K562 (cell line): Measurements from ENCODE around the gene FAM227B. TPM values are rescaled to one million over a fixed set of nuclear protein-coding genes. Genes with fewer than 3 reads are reported as not detected.

Experiments
- DIDO1 ChIP-seq: fragments of 450-650 bp; IDR thresholded peaks from 2 replicates; pipeline ENCODE4 v1.6.1; 2016; ENCODE audit warnings: low read depth, missing biosample characterization, missing genetic modification characterization
- ELF4 ChIP-seq: fragments of 450-650 bp; formaldehyde crosslinking; IDR thresholded peaks from 2 replicates; pipeline ENCODE4 v1.4.0; 2022; ENCODE audit warnings: missing genetic modification characterization
- HOXB6 ChIP-seq: fragments of 250-450 bp; sonication (Bioruptor Pico); IDR thresholded peaks from 2 replicates; pipeline ENCODE4 v1.5.1; 2022; ENCODE audit warnings: mild to moderate bottlenecking, borderline replicate concordance
- LARP7 ChIP-seq: fragments of 450-650 bp; IDR thresholded peaks from 2 replicates; pipeline ENCODE4 v1.6.1; 2016
- MECOM ChIP-seq: fragments of 250-450 bp; sonication (Bioruptor Pico); IDR thresholded peaks from 2 replicates; pipeline ENCODE4 v1.8.0; 2022; ENCODE audit warnings: inconsistent platforms
- MNT ChIP-seq, 2 experiments: fragments of 450-650 bp; conservative IDR thresholded peaks; 2 replicates each; pipeline ENCODE4 v1.6.1; 2017; ENCODE audit warnings: mild to moderate bottlenecking in 2 of 2, moderate library complexity in 2 of 2
- NFE2L1 ChIP-seq: fragments of 450-650 bp; IDR thresholded peaks from 2 replicates; pipeline ENCODE4 v1.6.1; 2016; ENCODE audit warnings: missing genetic modification characterization, low read depth, mild to moderate bottlenecking, missing compliant biosample characterization, moderate library complexity, borderline replicate concordance
- NFYB ChIP-seq: IDR thresholded peaks from 2 replicates; pipeline ENCODE4 v1.6.1; 2011; ENCODE audit warnings: mild to moderate bottlenecking, moderate library complexity; ENCODE audit not compliant: insufficient read length; ENCODE audit errors: extremely low read depth
- PHB2 ChIP-seq: fragments of 450-650 bp; IDR thresholded peaks from 2 replicates; pipeline ENCODE4 v1.6.1; 2017; ENCODE audit warnings: low read depth
- POLR2A ChIP-seq: fragments of 450-650 bp; conservative IDR thresholded peaks from 2 replicates; pipeline ENCODE4 v1.6.1; 2016
- SIX5 ChIP-seq, 2 experiments: IDR thresholded peaks; 2 replicates each; pipeline ENCODE4 v1.6.1; 2011; ENCODE audit warnings: low read length in 2 of 2, borderline replicate concordance in 1 of 2, low read depth in 1 of 2, mild to moderate bottlenecking in 1 of 2, moderate library complexity in 1 of 2; ENCODE audit not compliant: insufficient read depth in 1 of 2
- ZBTB17 ChIP-seq: fragments of 450-650 bp; formaldehyde crosslinking; IDR thresholded peaks from 2 replicates; pipeline ENCODE4 v1.4.0; 2020; ENCODE audit warnings: mild to moderate bottlenecking
- ZNF174 ChIP-seq: fragments of 250-450 bp; sonication (Bioruptor Pico); IDR thresholded peaks from 2 replicates; pipeline ENCODE4 v1.4.0; 2020; ENCODE audit warnings: mild to moderate bottlenecking
- ZNF232 ChIP-seq: sonication (generic); formaldehyde crosslinking; IDR thresholded peaks from 2 replicates; pipeline ENCODE4 v1.8.0; 2022; ENCODE audit warnings: mild to moderate bottlenecking, missing genetic modification reagents
- ZNF408 ChIP-seq: fragments of 250-450 bp; sonication (Bioruptor Pico); IDR thresholded peaks from 2 replicates; pipeline ENCODE4 v1.4.0; 2020; ENCODE audit warnings: low read depth, mild to moderate bottlenecking, moderate library complexity
- ZNF445 ChIP-seq: fragments of 250-450 bp; sonication (Bioruptor Pico); IDR thresholded peaks from 2 replicates; pipeline ENCODE4 v1.4.0; 2020; ENCODE audit warnings: low read depth, mild to moderate bottlenecking, moderate library complexity
- polyA plus RNA-seq, 8 experiments: library from polyadenylated mRNA; depleted of rRNA in 4 of 8; stranded (reverse) in 5 of 8; unstranded in 3 of 8; fragments of >200 nt; fragmentation: Nextera tagmentation in 2 of 8; fragmentation: Illumina TruSeq in 1 of 8; extraction: Ambion mirVana in 2 of 8; extraction: Trizol in 1 of 8; gene quantifications; 2 replicates each; pipeline versions ENCODE4 v1.2.1 to v1.2.3, GENCODE V29; 2011 to 2014; ENCODE audit warnings: inconsistent platforms in 1 of 8, missing spikeins in 1 of 8
- total RNA-seq, 7 experiments: library from RNA; depleted of rRNA in 6 of 7; stranded (reverse); fragments of >200 nt in 6 of 7; fragmentation: Illumina TruSeq in 2 of 7; extraction: Trizol in 2 of 7; gene quantifications; 2 replicates each; pipeline versions ENCODE4 v1.2.1 to v1.2.3, GENCODE V29; 2011 to 2021; ENCODE audit warnings: low replicate concordance in 1 of 7
- TF ChIP-seq, protein P1 (sequence below): fragments of 450-650 bp; IDR thresholded peaks from 2 replicates; pipeline ENCODE4 v1.6.1; 2017; ENCODE audit warnings: antibody characterized with exemption
- TF ChIP-seq, protein P2 (sequence below): sonication (generic); formaldehyde crosslinking; IDR thresholded peaks from 2 replicates; pipeline ENCODE4 v1.8.1; 2023; ENCODE audit warnings: mild to moderate bottlenecking, missing genetic modification reagents
- TF ChIP-seq, protein P3 (sequence below): sonication (generic); formaldehyde crosslinking; IDR thresholded peaks from 2 replicates; pipeline ENCODE4 v1.9.0; 2022; ENCODE audit warnings: mild to moderate bottlenecking, missing genetic modification reagents
- TF ChIP-seq, protein P4 (sequence below): sonication (generic); formaldehyde crosslinking; IDR thresholded peaks from 2 replicates; pipeline ENCODE4 v1.8.0; 2022; ENCODE audit warnings: missing genetic modification reagents, mild to moderate bottlenecking, moderate library complexity, borderline replicate concordance
- TF ChIP-seq, protein P5 (sequence below): sonication (generic); formaldehyde crosslinking; IDR thresholded peaks from 2 replicates; pipeline ENCODE4 v1.8.0; 2022; ENCODE audit warnings: mild to moderate bottlenecking, missing genetic modification reagents, borderline replicate concordance

FAM227B gene
- total and polyA plus RNA-seq, 9 of the 15 experiments (the other 6 are each of a cell fraction or from before 2014, with no cell fraction given) = 5.1 to 12.5 (median 11.2) TPM

DNA sequence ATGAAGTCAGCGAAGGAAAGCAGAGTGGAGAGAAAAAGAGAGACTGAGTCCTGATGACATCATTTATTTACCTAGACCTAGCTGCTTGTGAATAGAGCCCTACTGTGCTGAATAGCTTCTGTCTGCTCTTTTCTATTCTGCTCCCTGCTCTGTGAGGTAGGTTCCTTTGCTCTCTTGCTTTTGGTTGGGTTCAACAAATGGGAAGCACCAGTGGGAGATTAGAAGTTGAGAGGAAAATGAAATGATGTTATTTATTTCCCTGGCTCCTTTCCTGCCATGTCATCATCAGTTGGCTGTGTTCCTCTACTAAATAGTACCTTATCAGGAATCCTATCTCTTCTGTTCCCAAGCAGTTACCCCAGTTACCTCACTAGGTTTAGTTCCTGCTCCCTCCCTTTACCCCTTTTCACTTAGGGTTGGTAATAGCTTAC is 23.8 kb upstream of the FAM227B start (continued):
- TF ChIP-seq, protein P1, sequence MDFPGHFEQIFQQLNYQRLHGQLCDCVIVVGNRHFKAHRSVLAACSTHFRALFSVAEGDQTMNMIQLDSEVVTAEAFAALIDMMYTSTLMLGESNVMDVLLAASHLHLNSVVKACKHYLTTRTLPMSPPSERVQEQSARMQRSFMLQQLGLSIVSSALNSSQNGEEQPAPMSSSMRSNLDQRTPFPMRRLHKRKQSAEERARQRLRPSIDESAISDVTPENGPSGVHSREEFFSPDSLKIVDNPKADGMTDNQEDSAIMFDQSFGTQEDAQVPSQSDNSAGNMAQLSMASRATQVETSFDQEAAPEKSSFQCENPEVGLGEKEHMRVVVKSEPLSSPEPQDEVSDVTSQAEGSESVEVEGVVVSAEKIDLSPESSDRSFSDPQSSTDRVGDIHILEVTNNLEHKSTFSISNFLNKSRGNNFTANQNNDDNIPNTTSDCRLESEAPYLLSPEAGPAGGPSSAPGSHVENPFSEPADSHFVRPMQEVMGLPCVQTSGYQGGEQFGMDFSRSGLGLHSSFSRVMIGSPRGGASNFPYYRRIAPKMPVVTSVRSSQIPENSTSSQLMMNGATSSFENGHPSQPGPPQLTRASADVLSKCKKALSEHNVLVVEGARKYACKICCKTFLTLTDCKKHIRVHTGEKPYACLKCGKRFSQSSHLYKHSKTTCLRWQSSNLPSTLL = no peak
- no peak for TF ChIP-seq ZNF408 (CRISPR knock-in tag)
- TF ChIP-seq ZNF232 (CRISPR knock-in tag) = no peak
- TF ChIP-seq ZNF174 (CRISPR knock-in tag) = no peak
- TF ChIP-seq, protein P2, sequence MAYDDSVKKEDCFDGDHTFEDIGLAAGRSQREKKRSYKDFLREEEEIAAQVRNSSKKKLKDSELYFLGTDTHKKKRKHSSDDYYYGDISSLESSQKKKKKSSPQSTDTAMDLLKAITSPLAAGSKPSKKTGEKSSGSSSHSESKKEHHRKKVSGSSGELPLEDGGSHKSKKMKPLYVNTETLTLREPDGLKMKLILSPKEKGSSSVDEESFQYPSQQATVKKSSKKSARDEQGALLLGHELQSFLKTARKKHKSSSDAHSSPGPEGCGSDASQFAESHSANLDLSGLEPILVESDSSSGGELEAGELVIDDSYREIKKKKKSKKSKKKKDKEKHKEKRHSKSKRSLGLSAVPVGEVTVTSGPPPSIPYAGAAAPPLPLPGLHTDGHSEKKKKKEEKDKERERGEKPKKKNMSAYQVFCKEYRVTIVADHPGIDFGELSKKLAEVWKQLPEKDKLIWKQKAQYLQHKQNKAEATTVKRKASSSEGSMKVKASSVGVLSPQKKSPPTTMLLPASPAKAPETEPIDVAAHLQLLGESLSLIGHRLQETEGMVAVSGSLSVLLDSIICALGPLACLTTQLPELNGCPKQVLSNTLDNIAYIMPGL = no peak
- no peak for TF ChIP-seq NFYB
- TF ChIP-seq HOXB6 (CRISPR knock-in tag) = no peak
- no peak for TF ChIP-seq DIDO1
- TF ChIP-seq PHB2 = no peak
- no peak for TF ChIP-seq MECOM (CRISPR knock-in tag)
- TF ChIP-seq LARP7 = no peak
- no peak for TF ChIP-seq ZBTB17 (CRISPR knock-in tag)
- TF ChIP-seq ELF4 (CRISPR knock-in tag) = no peak
- TF ChIP-seq POLR2A = 0 out of 2 replicates have a peak, but pooled peaks have one; percentile 28
- no peak for TF ChIP-seq MNT (conservative IDR thresholded peaks at IDR 0.05)
- no peak for TF ChIP-seq SIX5 (IDR thresholded peaks at IDR 0.05; ENCODE audit: borderline replicate concordance in 1 of 2, insufficient read depth in 1 of 2, low read depth in 1 of 2, low read length in 2 of 2)
- TF ChIP-seq, protein P3, sequence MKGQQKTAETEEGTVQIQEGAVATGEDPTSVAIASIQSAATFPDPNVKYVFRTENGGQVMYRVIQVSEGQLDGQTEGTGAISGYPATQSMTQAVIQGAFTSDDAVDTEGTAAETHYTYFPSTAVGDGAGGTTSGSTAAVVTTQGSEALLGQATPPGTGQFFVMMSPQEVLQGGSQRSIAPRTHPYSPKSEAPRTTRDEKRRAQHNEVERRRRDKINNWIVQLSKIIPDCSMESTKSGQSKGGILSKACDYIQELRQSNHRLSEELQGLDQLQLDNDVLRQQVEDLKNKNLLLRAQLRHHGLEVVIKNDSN = no peak
- TF ChIP-seq, protein P4, sequence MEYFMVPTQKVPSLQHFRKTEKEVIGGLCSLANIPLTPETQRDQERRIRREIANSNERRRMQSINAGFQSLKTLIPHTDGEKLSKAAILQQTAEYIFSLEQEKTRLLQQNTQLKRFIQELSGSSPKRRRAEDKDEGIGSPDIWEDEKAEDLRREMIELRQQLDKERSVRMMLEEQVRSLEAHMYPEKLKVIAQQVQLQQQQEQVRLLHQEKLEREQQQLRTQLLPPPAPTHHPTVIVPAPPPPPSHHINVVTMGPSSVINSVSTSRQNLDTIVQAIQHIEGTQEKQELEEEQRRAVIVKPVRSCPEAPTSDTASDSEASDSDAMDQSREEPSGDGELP (CRISPR knock-in tag) = no peak
- no peak for TF ChIP-seq ZNF445 (CRISPR knock-in tag)
- TF ChIP-seq, protein P5, sequence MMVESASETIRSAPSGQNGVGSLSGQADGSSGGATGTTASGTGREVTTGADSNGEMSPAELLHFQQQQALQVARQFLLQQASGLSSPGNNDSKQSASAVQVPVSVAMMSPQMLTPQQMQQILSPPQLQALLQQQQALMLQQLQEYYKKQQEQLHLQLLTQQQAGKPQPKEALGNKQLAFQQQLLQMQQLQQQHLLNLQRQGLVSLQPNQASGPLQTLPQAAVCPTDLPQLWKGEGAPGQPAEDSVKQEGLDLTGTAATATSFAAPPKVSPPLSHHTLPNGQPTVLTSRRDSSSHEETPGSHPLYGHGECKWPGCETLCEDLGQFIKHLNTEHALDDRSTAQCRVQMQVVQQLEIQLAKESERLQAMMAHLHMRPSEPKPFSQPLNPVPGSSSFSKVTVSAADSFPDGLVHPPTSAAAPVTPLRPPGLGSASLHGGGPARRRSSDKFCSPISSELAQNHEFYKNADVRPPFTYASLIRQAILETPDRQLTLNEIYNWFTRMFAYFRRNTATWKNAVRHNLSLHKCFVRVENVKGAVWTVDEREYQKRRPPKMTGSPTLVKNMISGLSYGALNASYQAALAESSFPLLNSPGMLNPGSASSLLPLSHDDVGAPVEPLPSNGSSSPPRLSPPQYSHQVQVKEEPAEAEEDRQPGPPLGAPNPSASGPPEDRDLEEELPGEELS (CRISPR knock-in tag) = no peak
- TF ChIP-seq NFE2L1 (tag) = no peak
